H54 (cell line): Measurements from ENCODE around the gene DOC2A.
"Not testable (repeated sequence)": the region's sequence is repeated elsewhere in the genome, so short reads cannot be mapped to it uniquely, and the experiment has no call there.

Experiments
- DNase-seq: peaks from one replicate; pipeline ENCODE4 v3.0.0; 2011; ENCODE audit warnings: low spot score, mixed read lengths; ENCODE audit not compliant: insufficient read length
- FAIRE-seq: peaks from 3 replicates; lab custom pipeline; 2011; peaks lifted over from hg19 to GRCh38; lab: Jason Lieb, UNC
- POLR2A ChIP-seq: IDR thresholded peaks from 2 replicates; pipeline ENCODE4 v1.6.1; 2011; ENCODE audit warnings: low read depth, mild to moderate bottlenecking, low read length

The DOC2A gene

GRCh38 chr16:30018731-30019158 is 7.9 kb upstream of the DOC2A start:
- no peak for DNase-seq
- no peak for TF ChIP-seq POLR2A
- no peak for FAIRE-seq

- FAIRE-seq, DNase-seq: not testable (repeated sequence)
Observed at GRCh38 chr16:30017937-30018336, 7.1 kb upstream of the DOC2A start.

- no peak for FAIRE-seq
- no peak for TF ChIP-seq POLR2A
Observed at GRCh38 chr16:30017277-30017656, 6.4 kb upstream of the DOC2A start.

GRCh38 chr16:30016555-30017276 is 5.9 kb upstream of the DOC2A start:
- no peak for DNase-seq
- TF ChIP-seq POLR2A, result no peak
- no peak for FAIRE-seq

More at GRCh38 chr16:30017277-30017656, 6.4 kb upstream of the DOC2A start:
- no peak for DNase-seq

- not testable (repeated sequence) for FAIRE-seq, DNase-seq
Observed at GRCh38 chr16:30015450-30015849, 4.6 kb upstream of the DOC2A start.

GRCh38 chr16:30012598-30012997 is 1.8 kb upstream of the DOC2A start:
- not testable (repeated sequence) for DNase-seq, FAIRE-seq

GRCh38 chr16:30011714-30012504 is 1.1 kb upstream of the DOC2A start:
- TF ChIP-seq POLR2A, result no peak
- FAIRE-seq (no peak), DNase-seq (no peak)

- no peak for TF ChIP-seq POLR2A
- FAIRE-seq (no peak), DNase-seq (no peak)
Observed at GRCh38 chr16:30009990-30010843, 610 bp downstream of the DOC2A start.

GRCh38 chr16:30009085-30009862 is 1.6 kb downstream of the DOC2A start:
- no peak for TF ChIP-seq POLR2A
- DNase-seq, result no peak
- FAIRE-seq, result no peak

GRCh38 chr16:30007378-30007895 is 3.4 kb downstream of the DOC2A start:
- no peak for TF ChIP-seq POLR2A
- FAIRE-seq, result no peak

GRCh38 chr16:30006659-30007377 is 4.0 kb downstream of the DOC2A start:
- TF ChIP-seq POLR2A, result no peak
- FAIRE-seq (no peak), DNase-seq (no peak)

More at GRCh38 chr16:30007378-30007895, 3.4 kb downstream of the DOC2A start:
- no peak for DNase-seq

GRCh38 chr16:30006095-30006473 is 4.7 kb downstream of the DOC2A start:
- FAIRE-seq (no peak), DNase-seq (no peak)
- no peak for TF ChIP-seq POLR2A
